Stimulated activated CD8-positive, alpha-beta memory T cell treated with anti-CD3 and anti-CD28 coated beads, Interleukin-7, amount 100 ng/mL, for 4 hours (primary cell): ENCODE data around the gene PHLDB3.
A peak's percentile ranks its signal among the peaks of the same experiment; 100 is the strongest.
"Not testable (repeated sequence)": the region's sequence is repeated elsewhere in the genome, so short reads cannot be mapped to it uniquely, and the experiment has no call there.

Experiments
- DNase-seq, 2 donors: peaks; one replicate each; pipeline ENCODE4 v3.0.0-alpha.2; 2020; ENCODE audit warnings: low read depth in 2 of 2

Gene PHLDB3

GRCh38 chr19:43527860-43528622 is 23.5 kb upstream of the PHLDB3 start:
- DNase-seq = no peak

- peak; percentile 17 to 64 for DNase-seq
These were observed 22.6 kb upstream of the PHLDB3 start, which contains the start of gene ETHE1 for GRCh38 chr19:43526884-43527859. TSS of gene ETHE1 (minus strand) at chr19:43527201. CDS start at chr19:43527177, 24 bp downstream.

GRCh38 chr19:43525836-43526771 is 21.6 kb upstream of the PHLDB3 start:
- DNase-seq = no peak

DNA sequence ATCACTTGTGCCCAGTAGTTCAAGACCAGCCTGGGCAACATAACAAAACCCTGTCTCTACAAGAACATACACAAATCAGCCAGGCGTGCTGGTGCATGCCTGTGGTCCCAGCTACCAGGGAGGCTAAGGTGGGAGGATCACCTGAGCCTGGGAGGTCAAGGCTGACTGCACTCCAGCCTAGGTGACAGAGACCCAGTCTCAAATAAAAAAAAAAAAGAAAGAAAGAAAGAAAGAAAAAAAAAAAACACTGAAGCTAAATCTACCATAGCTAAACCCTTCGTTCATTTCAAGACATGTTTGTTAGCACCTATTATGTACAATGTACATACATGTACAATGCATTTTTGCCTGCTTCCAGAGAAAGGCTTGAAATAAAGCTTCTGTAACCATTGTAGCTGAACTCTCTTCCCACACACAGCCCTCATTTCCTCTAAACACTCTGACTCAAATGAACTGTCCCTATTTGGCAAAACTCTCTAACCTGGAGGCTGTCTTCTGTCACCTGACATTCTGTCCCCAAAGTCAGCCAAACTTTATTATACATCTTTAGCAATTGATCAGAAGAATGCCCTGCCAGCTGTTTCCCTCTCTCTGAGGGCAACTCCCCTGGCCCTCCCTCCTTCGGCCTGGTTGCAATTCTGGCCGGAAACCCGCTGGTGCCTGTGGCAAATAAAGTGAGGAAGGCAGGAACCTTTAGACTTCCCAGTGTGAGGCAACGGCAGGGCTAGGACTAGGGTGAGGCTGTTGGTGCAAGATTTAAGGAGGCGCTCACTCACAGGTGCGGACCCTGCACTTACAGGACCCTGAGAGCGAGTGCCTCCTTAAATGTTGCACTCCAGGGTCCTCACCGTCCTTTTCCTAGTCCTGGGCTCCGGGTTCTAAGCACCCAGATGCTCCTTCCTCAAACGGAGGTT is 20.6 kb upstream of the PHLDB3 start:
- no peak for DNase-seq

DNA sequence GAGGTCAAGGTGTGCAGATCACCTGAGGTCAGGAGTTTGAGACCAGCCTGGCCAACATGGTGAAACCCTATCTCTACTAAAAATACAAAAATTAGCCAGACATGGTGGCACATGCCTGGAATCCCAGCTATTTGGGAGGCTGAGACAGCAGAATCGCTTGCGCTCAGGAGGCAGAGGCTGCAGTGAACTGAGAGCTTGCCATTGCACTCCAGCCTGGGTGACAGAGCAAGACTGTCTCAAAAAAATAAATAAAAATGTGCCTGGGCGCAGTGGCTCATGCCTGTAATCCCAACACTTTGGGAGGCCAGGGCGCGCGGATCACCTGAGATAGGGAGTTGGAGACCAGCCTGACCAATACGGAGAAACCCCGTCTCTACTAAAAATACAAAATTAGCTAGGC is 19.1 kb upstream of the PHLDB3 start:
- not testable (repeated sequence) for DNase-seq

DNA sequence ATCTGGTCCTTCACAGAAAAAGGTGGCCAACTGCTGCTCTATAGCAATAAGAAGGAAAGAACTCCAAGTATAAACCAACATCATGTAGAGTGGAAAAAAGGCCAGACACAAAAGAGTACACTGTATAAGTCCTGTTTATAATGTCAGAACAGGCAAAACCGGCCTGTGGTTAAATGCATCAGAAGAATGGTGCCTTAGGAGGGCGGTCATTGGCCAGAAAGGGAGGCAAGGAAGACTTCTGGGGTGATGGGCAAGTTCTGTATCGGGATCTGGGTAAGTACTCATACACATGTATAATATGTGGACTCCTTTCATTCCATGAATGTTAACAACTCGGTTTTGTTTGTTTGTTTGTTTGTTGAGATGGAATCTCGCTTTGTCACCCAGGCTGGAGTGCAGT is 18.4 kb upstream of the PHLDB3 start:
- DNase-seq = no peak

- DNase-seq = peak; percentile 70
These were observed 15.0 kb upstream of the PHLDB3 start for GRCh38 chr19:43519436-43520088.

DNA sequence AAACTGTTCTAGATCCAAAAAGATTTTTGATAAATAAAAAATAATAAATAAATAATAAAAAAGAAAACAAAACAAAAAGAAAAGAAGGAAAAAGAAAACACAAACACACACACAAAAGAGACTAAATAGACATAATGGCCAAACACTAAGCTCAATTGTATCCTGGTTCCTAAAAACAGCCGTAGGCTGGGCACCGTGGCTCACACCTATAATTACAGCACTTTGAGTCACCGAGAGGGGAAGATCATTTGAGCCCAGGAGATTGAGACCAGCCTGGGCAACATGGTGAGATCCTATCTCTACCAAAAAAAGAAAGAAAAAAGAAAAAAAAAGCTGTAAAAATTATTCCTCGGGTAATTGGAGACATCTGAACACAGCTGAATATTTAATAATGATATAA is 13.5 kb upstream of the PHLDB3 start:
- no peak for DNase-seq

- DNase-seq = not testable (repeated sequence)
These were observed 7.9 kb upstream of the PHLDB3 start for GRCh38 chr19:43512399-43512798.

DNA sequence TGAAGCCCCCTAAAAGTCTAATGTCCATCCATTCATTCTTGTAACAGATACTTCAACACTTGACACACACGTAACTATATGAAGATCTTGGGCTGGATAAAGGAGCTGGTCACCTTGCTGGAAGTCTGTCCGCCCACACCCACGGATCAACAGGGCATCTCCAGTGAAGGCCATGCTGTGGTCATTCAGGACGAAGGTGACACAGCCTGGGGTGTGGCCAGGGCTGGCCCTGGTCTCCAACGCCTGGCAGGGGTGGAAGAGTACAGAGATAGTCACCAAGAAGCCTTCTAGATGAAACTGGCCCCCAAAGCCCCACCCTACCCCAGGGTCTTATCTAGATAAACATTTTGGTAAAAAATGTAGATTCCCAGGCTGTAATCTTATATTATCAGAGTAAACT is 6.8 kb upstream of the PHLDB3 start:
- DNase-seq = no peak

- no peak for DNase-seq
These were observed 6.2 kb upstream of the PHLDB3 start for GRCh38 chr19:43510713-43511112.

GRCh38 chr19:43507880-43508279 is 3.3 kb upstream of the PHLDB3 start:
- no peak for DNase-seq

- DNase-seq = no peak
These were observed 2.1 kb upstream of the PHLDB3 start for GRCh38 chr19:43506629-43507028.

DNA sequence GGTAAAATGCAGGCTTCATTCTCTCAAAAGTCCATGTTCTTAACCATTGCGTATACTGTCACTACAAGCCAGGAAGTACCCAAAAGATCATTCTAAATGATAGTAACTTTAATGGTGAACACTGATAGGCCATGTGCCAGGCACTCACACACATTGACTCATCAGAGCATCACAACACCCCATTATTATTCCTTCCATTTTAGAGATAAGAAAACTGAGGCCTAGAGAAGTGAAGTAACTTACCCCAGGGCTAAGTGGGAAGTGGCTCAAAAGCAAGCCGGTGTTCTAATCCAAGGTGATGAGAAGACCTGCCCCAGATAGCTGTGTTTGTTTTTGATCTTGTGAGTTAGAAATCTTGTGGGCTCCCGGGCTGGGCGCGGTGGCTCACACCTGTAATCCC is 1.4 kb upstream of the PHLDB3 start:
- no peak for DNase-seq

DNA sequence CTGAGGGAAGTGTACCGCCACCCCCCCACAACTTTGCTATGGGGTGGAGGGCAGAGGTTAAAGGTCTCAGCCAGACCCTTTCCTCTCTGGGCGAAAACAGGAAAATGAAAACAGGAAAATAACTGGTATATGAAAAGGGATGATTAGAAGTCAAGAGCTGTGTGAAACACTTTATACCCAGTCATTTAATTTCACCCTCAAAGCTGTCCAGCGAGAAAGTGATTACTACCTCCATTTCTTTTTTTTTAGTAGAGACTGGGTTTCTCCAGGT is 575 bp upstream of the PHLDB3 start:
- DNase-seq = no peak

DNA sequence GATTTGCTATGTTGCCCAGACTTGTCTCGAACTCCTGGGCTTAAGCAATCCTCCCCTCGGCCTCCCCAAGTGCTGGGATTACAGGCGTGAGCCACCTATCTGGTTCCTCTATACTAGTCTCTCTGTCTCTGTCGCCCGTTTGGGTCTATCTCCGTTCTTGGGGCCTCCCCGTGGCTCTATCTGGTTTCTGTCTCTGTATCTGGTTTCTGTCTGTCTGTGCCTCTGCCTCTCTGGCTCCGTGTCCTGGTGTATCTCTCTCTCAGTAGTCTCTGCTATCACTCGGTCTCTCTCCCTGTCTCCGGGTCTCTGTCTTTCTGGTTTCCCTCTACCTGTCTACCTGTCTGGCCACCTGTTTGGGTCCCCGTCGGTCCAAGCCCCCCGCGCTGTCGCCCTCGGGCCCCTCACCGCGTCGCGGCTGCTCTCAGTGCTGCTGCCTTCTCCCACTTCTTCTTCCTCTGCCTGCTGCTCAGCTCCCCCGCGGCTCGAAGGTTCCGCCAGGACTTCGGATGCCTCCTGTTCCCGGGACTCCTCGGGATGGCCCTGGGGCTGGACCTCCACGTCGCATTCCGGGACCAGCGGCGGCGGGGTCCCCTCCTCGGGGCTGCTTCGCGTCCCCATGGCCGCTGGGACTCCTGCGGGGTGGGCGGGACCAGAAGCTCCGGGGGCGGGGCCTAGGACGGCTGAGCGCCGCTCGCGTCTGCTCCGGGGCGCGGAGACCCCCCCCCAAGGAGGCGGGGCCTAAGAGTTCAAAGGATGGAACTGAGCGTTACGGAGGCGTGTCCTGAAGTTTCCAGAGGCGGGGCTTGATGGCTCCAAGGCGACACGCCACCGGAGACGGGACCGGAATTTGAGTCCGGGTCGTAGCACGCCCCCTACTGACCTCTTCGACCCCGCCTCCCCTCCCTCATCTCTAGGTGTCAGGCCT is 783 bp downstream of the PHLDB3 start:
- DNase-seq = peak; percentile 97 to 99

DNA sequence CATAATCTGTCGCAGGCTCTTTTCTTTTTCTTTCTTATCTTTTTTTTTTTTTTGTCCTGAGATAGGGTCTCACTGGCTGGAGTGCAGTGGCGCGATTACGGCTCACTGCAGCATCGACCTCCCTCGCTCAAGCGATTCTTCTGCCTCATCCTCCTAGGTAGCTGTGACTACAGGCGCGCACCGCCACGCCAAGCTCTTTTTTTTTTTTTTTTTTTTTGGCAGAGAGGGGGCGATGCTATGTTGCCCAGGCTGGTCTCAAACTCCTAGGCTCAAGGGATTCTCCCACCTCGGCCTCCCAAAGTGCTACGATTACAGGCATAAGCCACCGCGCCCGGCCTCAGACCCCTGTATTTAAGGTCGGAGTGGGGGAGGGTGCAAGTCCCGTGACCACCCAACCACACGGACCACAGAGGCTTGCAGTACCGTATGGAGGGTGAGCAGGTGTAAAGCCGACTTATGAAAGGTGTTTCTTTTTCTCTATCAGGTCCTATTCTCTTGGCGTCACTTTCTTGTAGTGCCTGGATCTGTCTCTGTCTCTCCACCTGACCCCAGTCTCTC is 2.0 kb downstream of the PHLDB3 start:
- no peak for DNase-seq

- no peak for DNase-seq
These were observed 2.7 kb downstream of the PHLDB3 start for GRCh38 chr19:43501661-43502418.
